WTC11 (cell line): ENCODE measurements around the gene SRGAP2B.
"Not testable (repeated sequence)": the region's sequence is repeated elsewhere in the genome, so short reads cannot be mapped to it uniquely, and the experiment has no call there.

Source experiments
- CREM ChIP-seq: sonication (generic); formaldehyde crosslinking; IDR thresholded peaks from 2 replicates; pipeline ENCODE4 v1.8.1; 2022; ENCODE audit warnings: mild to moderate bottlenecking, missing genetic modification reagents, moderate library complexity
- ESRRA ChIP-seq: sonication (generic); formaldehyde crosslinking; IDR thresholded peaks from 2 replicates; pipeline ENCODE4 v1.8.1; 2022; ENCODE audit warnings: mild to moderate bottlenecking, missing genetic modification reagents, borderline replicate concordance
- NFATC4 ChIP-seq: fragments of 250-450 bp; sonication (Bioruptor Pico); IDR thresholded peaks from 2 replicates; pipeline ENCODE4 v1.9.0; 2021; ENCODE audit warnings: mild to moderate bottlenecking
- NFE2L1 ChIP-seq: sonication (generic); formaldehyde crosslinking; IDR thresholded peaks from 2 replicates; pipeline ENCODE4 v1.8.1; 2023; ENCODE audit warnings: missing genetic modification reagents
- NFYB ChIP-seq: sonication (generic); formaldehyde crosslinking; conservative IDR thresholded peaks from 2 replicates; pipeline ENCODE4 v1.8.0; 2022; ENCODE audit warnings: low read depth, missing genetic modification reagents
- TCF7 ChIP-seq: sonication (generic); formaldehyde crosslinking; IDR thresholded peaks from 2 replicates; pipeline ENCODE4 v1.8.0; 2022; ENCODE audit warnings: mild to moderate bottlenecking, low read depth, missing genetic modification reagents, moderate library complexity
- ZNF423 ChIP-seq: fragments of 250-450 bp; sonication (Bioruptor Pico); IDR thresholded peaks from 2 replicates; pipeline ENCODE4 v2.1.2; 2022; ENCODE audit warnings: mild to moderate bottlenecking, moderate library complexity
- TF ChIP-seq, protein P1 (sequence below): sonication (generic); formaldehyde crosslinking; IDR thresholded peaks from 2 replicates; pipeline ENCODE4 v1.8.0; 2023; ENCODE audit warnings: missing genetic modification reagents, mild to moderate bottlenecking, borderline replicate concordance
- TF ChIP-seq, protein P2 (sequence below): fragments of 200-600 bp; IDR thresholded peaks from 2 replicates; pipeline ENCODE4 v1.8.0; 2022; ENCODE audit warnings: antibody characterized with exemption
- TF ChIP-seq, protein P3 (sequence below): sonication (generic); formaldehyde crosslinking; IDR thresholded peaks from 2 replicates; pipeline ENCODE4 v1.8.0; 2022; ENCODE audit warnings: mild to moderate bottlenecking, missing genetic modification reagents

DNA sequence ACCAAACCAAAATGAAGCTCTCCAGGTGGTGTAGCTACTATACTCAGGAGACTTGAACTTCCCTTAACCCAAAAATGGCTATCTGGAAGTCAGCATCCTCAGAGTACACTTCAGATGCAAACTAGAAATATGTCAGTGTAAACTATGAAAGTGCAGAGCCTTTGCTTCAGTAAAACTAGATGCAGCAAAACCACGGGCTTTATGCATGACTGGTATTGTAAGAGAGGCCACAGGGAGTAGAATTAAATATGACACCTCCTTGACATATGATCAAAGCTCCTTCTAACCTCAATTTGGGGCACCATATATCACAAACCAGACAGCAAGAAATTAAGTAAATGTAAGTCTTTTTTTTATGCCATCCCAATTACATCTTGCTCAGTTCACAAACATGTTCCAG lies 47.6 kb downstream of the SRGAP2B start:
- not testable (repeated sequence) for TF ChIP-seq TCF7 (CRISPR knock-in tag); NFYB (CRISPR knock-in tag); ESRRA; CREM (CRISPR knock-in tag); ZNF423; NFATC4 (CRISPR knock-in tag); NFE2L1 (CRISPR knock-in tag)
- TF ChIP-seq, protein P1, sequence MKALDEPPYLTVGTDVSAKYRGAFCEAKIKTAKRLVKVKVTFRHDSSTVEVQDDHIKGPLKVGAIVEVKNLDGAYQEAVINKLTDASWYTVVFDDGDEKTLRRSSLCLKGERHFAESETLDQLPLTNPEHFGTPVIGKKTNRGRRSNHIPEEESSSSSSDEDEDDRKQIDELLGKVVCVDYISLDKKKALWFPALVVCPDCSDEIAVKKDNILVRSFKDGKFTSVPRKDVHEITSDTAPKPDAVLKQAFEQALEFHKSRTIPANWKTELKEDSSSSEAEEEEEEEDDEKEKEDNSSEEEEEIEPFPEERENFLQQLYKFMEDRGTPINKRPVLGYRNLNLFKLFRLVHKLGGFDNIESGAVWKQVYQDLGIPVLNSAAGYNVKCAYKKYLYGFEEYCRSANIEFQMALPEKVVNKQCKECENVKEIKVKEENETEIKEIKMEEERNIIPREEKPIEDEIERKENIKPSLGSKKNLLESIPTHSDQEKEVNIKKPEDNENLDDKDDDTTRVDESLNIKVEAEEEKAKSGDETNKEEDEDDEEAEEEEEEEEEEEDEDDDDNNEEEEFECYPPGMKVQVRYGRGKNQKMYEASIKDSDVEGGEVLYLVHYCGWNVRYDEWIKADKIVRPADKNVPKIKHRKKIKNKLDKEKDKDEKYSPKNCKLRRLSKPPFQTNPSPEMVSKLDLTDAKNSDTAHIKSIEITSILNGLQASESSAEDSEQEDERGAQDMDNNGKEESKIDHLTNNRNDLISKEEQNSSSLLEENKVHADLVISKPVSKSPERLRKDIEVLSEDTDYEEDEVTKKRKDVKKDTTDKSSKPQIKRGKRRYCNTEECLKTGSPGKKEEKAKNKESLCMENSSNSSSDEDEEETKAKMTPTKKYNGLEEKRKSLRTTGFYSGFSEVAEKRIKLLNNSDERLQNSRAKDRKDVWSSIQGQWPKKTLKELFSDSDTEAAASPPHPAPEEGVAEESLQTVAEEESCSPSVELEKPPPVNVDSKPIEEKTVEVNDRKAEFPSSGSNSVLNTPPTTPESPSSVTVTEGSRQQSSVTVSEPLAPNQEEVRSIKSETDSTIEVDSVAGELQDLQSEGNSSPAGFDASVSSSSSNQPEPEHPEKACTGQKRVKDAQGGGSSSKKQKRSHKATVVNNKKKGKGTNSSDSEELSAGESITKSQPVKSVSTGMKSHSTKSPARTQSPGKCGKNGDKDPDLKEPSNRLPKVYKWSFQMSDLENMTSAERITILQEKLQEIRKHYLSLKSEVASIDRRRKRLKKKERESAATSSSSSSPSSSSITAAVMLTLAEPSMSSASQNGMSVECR, result not testable (repeated sequence)
- TF ChIP-seq, protein P2, sequence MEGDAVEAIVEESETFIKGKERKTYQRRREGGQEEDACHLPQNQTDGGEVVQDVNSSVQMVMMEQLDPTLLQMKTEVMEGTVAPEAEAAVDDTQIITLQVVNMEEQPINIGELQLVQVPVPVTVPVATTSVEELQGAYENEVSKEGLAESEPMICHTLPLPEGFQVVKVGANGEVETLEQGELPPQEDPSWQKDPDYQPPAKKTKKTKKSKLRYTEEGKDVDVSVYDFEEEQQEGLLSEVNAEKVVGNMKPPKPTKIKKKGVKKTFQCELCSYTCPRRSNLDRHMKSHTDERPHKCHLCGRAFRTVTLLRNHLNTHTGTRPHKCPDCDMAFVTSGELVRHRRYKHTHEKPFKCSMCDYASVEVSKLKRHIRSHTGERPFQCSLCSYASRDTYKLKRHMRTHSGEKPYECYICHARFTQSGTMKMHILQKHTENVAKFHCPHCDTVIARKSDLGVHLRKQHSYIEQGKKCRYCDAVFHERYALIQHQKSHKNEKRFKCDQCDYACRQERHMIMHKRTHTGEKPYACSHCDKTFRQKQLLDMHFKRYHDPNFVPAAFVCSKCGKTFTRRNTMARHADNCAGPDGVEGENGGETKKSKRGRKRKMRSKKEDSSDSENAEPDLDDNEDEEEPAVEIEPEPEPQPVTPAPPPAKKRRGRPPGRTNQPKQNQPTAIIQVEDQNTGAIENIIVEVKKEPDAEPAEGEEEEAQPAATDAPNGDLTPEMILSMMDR, result not testable (repeated sequence)
- TF ChIP-seq, protein P3, sequence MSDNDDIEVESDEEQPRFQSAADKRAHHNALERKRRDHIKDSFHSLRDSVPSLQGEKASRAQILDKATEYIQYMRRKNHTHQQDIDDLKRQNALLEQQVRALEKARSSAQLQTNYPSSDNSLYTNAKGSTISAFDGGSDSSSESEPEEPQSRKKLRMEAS, result not testable (repeated sequence)
